PC-9 (cell line): ENCODE measurements around the gene ACSL1. TPM values are rescaled to one million over a fixed set of nuclear protein-coding genes. Genes with fewer than 3 reads are reported as not detected.

Experiments used
- BruUV-seq: library from RNA; stranded (reverse); fragments of 400-500 nt; replicated peaks from 2 replicates; lab custom pipeline; 2021; lab: Mats Ljungman, UMichigan
- CTCF ChIA-PET: fragments of 300-600 bp; sonication (Branson Sonifier 250); formaldehyde crosslinking; loops from one replicate; lab custom pipeline; 2022; ENCODE audit warnings: antibody characterized with exemption; lab: Charles Lee
- POLR2A ChIA-PET: fragments of 300-600 bp; sonication (Branson Sonifier 250); formaldehyde crosslinking; loops from one replicate; lab custom pipeline; 2022; ENCODE audit warnings: antibody characterized with exemption; ENCODE audit not compliant: unreplicated experiment; lab: Charles Lee
- DNase-seq, 2 experiments: peaks; one replicate each; pipeline versions ENCODE4 v3.0.0 to v3.0.0-alpha.2; 2015 to 2022; ENCODE audit warnings: mixed read lengths in 1 of 2
- H2AFZ ChIP-seq: fragments of 200-600 bp; sonication (generic); 2 replicates; pipeline ENCODE4 v1.8.1; 2017; ENCODE audit warnings: antibody characterized with exemption
- H3F3A ChIP-seq: fragments of 200-600 bp; sonication (generic); 2 replicates; pipeline ENCODE4 v1.8.1; 2017; ENCODE audit warnings: antibody characterized with exemption, mild to moderate bottlenecking, low read depth; ENCODE audit not compliant: insufficient read depth
- H3K27ac ChIP-seq: fragments of 200-600 bp; sonication (generic); 2 replicates; pipeline ENCODE4 v1.6.1; 2016; ENCODE audit warnings: mixed run types
- H3K27me3 ChIP-seq: fragments of 200-600 bp; sonication (generic); 2 replicates; pipeline ENCODE4 v1.6.1; 2016; ENCODE audit warnings: low read depth, mixed run types; ENCODE audit not compliant: insufficient read depth
- H3K36me3 ChIP-seq: fragments of 200-600 bp; sonication (generic); 2 replicates; pipeline ENCODE4 v1.6.1; 2016; ENCODE audit warnings: low read depth, mixed run types
- H3K4me1 ChIP-seq: fragments of 200-600 bp; sonication (generic); replicated peaks from 2 replicates; pipeline ENCODE4 v1.6.1; 2016; ENCODE audit warnings: mixed run types; ENCODE audit not compliant: insufficient read depth
- H3K4me2 ChIP-seq: fragments of 200-600 bp; sonication (generic); 2 replicates; pipeline ENCODE4 v1.6.1; 2017; ENCODE audit warnings: mixed run types
- H3K4me3 ChIP-seq: fragments of 200-600 bp; sonication (generic); 2 replicates; pipeline ENCODE4 v1.6.1; 2016; ENCODE audit warnings: mixed run types
- H3K79me2 ChIP-seq: fragments of 200-600 bp; sonication (generic); 2 replicates; pipeline ENCODE4 v1.6.1; 2017; ENCODE audit warnings: low read depth, mixed run types
- H3K9me2 ChIP-seq: fragments of 200-600 bp; sonication (generic); 2 replicates; pipeline ENCODE4 v1.8.1; 2017; ENCODE audit warnings: mild to moderate bottlenecking; ENCODE audit not compliant: insufficient read depth
- H3K9me3 ChIP-seq: fragments of 200-600 bp; sonication (generic); 2 replicates; pipeline ENCODE4 v1.8.1; 2016; ENCODE audit warnings: low read depth; ENCODE audit not compliant: insufficient read depth
- H4K20me1 ChIP-seq: fragments of 200-600 bp; sonication (generic); 2 replicates; pipeline ENCODE4 v1.8.1; 2017; ENCODE audit not compliant: insufficient read depth
- EZH2 ChIP-seq: fragments of 200-600 bp; sonication (generic); IDR thresholded peaks from 2 replicates; pipeline ENCODE4 v1.8.0; 2017; ENCODE audit warnings: antibody characterized with exemption, low read depth
- intact Hi-C: fragments of 100-400 bp; cut with micrococcal nuclease; formaldehyde crosslinking; loops from one replicate; pipeline ENCODE4 v1.10.0; 2022; ENCODE audit not compliant: unreplicated experiment
- total RNA-seq: library from RNA; stranded (reverse); gene quantifications from 2 replicates; pipeline ENCODE4 v1.2.3, GENCODE V29; 2021
- TF ChIP-seq, protein P1 (sequence below): fragments of 200-600 bp; sonication (generic); conservative IDR thresholded peaks from 2 replicates; pipeline ENCODE4 v1.6.1; 2017; ENCODE audit warnings: mixed run types, antibody characterized with exemption, mild to moderate bottlenecking, moderate library complexity

ACSL1 gene
- total RNA-seq, 1 experiment from 2014 or later, result 96.6 TPM

DNA sequence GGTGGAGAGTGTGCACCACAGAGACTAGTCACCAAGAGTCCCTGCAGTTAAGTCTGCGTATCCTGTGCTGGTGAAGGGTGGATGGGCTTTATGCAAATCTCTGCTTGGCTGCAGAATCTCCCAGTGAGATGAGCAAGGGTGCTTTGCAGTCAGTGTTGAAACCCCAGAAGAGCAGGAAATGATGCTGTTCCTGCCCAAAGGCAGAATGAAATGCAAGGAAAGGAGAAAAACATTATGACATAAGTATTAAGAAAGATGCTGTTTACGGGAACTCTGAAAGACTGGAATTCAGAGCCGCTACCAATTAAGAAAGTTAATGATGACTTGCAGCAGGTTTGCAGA, 25.4 kb upstream of the ACSL1 start:
- H3K4me2 ChIP-seq, result no peak overlapping the region
- DNase-seq, result no peak
- H3K4me3 ChIP-seq, result no peak overlapping the region
- intact Hi-C loops, result no loop called here
- no peaks in the 10 kb centered on the region for H3K79me2 ChIP-seq
- H3K27me3 ChIP-seq, result no peaks in the 10 kb centered on the region
- ChIA-PET POLR2A (no interaction called here), CTCF (no interaction called here)
- peaks cover 3% of the 10 kb centered on the region; the same call in 1 of the 2 replicates for H3F3A ChIP-seq
- H3K4me1 ChIP-seq, result peaks cover 2% of the 10 kb centered on the region; the same call in 1 of the 2 replicates
- no peaks in the 10 kb centered on the region for H3K9me3 ChIP-seq
- no peak overlapping the region for H3K27ac ChIP-seq
- TF ChIP-seq, protein P1, sequence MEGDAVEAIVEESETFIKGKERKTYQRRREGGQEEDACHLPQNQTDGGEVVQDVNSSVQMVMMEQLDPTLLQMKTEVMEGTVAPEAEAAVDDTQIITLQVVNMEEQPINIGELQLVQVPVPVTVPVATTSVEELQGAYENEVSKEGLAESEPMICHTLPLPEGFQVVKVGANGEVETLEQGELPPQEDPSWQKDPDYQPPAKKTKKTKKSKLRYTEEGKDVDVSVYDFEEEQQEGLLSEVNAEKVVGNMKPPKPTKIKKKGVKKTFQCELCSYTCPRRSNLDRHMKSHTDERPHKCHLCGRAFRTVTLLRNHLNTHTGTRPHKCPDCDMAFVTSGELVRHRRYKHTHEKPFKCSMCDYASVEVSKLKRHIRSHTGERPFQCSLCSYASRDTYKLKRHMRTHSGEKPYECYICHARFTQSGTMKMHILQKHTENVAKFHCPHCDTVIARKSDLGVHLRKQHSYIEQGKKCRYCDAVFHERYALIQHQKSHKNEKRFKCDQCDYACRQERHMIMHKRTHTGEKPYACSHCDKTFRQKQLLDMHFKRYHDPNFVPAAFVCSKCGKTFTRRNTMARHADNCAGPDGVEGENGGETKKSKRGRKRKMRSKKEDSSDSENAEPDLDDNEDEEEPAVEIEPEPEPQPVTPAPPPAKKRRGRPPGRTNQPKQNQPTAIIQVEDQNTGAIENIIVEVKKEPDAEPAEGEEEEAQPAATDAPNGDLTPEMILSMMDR, result no peak
- no peak for TF ChIP-seq EZH2
- BruUV-seq, result no TSS peak
- H4K20me1 ChIP-seq, result no peaks in the 10 kb centered on the region
- H2AFZ ChIP-seq, result no peak overlapping the region
- no peaks in the 10 kb centered on the region for H3K36me3 ChIP-seq
- no peaks in the 10 kb centered on the region for H3K9me2 ChIP-seq

DNA sequence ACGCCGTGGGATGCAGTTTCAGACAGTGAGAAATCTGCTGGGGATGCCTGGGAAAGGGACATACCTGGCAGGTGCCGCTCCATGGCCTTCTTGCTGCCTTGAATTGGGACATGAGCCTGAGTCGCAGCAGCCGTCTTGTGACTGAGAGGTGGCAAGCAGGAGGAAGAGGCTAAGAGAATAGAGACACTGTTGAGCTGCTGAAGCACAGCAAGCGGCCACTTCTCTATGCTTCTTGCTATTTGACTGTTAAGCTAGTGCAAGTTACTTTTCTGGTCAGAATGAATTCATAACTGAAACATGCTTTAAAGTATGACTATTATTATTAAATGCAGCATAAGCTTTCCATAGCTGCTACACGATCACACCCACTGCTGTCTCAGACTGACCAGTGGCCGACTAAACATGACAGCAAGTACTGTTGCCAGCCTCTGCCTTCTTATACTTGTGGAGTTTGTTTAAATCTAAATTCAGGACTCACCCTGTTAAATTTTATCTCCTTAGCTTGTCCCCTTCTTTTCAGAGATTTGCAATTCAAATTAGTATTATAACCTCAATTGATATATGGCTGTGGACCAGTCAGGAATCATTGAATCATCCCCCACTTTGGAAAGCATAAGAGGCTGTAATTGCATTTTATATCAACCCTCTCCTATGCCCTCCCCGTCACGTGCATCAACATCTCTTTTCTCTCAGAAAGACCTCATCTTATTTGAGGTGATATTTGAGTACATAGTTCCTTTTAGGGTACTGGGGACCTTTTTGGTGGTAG, 24.8 kb upstream of the ACSL1 start:
- CTCF ChIA-PET, result no interaction called here
- Histone ChIP-seq H4K20me1 (no peaks in the 10 kb centered on the region), H3K9me3 (no peaks in the 10 kb centered on the region), H3K79me2 (no peaks in the 10 kb centered on the region), H2AFZ (no peak overlapping the region), H3K27ac (no peak overlapping the region), H3K27me3 (no peaks in the 10 kb centered on the region), H3K4me2 (no peak overlapping the region), H3K4me1 (peaks cover 8% of the 10 kb centered on the region; the same call in 1 of the 2 replicates), H3F3A (peaks cover 7% of the 10 kb centered on the region; the same call in 1 of the 2 replicates), H3K4me3 (no peak overlapping the region), H3K36me3 (no peaks in the 10 kb centered on the region), H3K9me2 (no peaks in the 10 kb centered on the region)
- intact Hi-C loops, result no loop called here
- no TSS peak for BruUV-seq
- TF ChIP-seq, protein P1, result no peak
- TF ChIP-seq EZH2, result no peak
- no peak for DNase-seq
- POLR2A ChIA-PET, result no interaction called here

DNA sequence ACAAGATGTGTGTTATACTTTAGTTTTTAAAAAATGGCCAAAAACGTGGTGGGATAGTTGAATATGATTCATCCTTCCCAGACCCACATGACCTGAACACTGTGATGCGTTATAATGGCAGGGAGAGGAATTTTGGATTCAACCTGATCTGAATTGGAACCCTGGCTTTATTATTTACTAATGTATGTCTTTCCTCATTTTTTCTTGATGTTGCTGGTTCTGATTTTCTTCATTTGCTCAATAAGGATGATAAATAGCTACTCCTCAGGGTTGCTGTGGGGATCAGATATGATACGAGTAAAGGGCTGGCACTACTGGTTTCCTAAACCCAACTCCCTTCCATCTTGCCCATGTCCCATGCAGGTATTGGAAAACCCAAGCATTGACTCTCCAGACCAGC, 24.2 kb upstream of the ACSL1 start:
- intact Hi-C loops, result no loop called here
- Histone ChIP-seq H3K4me1 (peaks cover 14% of the 10 kb centered on the region), H3K36me3 (no peaks in the 10 kb centered on the region), H3K4me2 (no peak overlapping the region), H3F3A (peaks cover 12% of the 10 kb centered on the region; the same call in 1 of the 2 replicates), H4K20me1 (no peaks in the 10 kb centered on the region), H3K9me2 (no peaks in the 10 kb centered on the region), H3K9me3 (no peaks in the 10 kb centered on the region), H3K79me2 (no peaks in the 10 kb centered on the region), H2AFZ (no peak overlapping the region), H3K27ac (no peak overlapping the region), H3K4me3 (no peak overlapping the region), H3K27me3 (no peaks in the 10 kb centered on the region)
- no peak for TF ChIP-seq EZH2
- TF ChIP-seq, protein P1, result no peak
- no peak for DNase-seq
- ChIA-PET POLR2A (no interaction called here), CTCF (no interaction called here)
- BruUV-seq, result no TSS peak
